H9 (cell line): ENCODE data around the gene MAP3K20. TPM values are rescaled to one million over a fixed set of nuclear protein-coding genes. Genes with fewer than 3 reads are reported as not detected.

Experiments
- DNase-seq: peaks from one replicate; pipeline ENCODE4 v3.0.0-alpha.2; 2017
- H2AFZ ChIP-seq: one replicate; pipeline ENCODE4 v1.6.1; 2013; ENCODE audit warnings: mild to moderate bottlenecking, low read length, control low read depth, moderate library complexity
- H2AK5ac ChIP-seq: 2 replicates; pipeline ENCODE4 v1.6.1; 2013; ENCODE audit warnings: low read length, control low read depth, mixed read lengths; ENCODE audit not compliant: insufficient read length
- H2BK120ac ChIP-seq: one replicate; pipeline ENCODE4 v1.6.1; 2013; ENCODE audit warnings: low read depth, mild to moderate bottlenecking, low read length, control low read depth, inconsistent platforms; ENCODE audit not compliant: poor library complexity, severe bottlenecking
- H2BK12ac ChIP-seq: 2 replicates; pipeline ENCODE4 v1.6.1; 2013; ENCODE audit warnings: low read length, control low read depth, mixed read lengths, low read depth; ENCODE audit not compliant: insufficient read length
- H2BK15ac ChIP-seq: 2 replicates; pipeline ENCODE4 v1.6.1; 2013; ENCODE audit warnings: low read depth, low read length, control low read depth
- H2BK20ac ChIP-seq: one replicate; pipeline ENCODE4 v1.6.1; 2013; ENCODE audit warnings: low read depth, mild to moderate bottlenecking, low read length, control low read depth, inconsistent platforms; ENCODE audit not compliant: poor library complexity, severe bottlenecking
- H2BK5ac ChIP-seq: 2 replicates; pipeline ENCODE4 v1.6.1; 2013; ENCODE audit warnings: low read length, control low read depth, mixed read lengths; ENCODE audit not compliant: insufficient read length
- H3K14ac ChIP-seq: 2 replicates; pipeline ENCODE4 v1.6.1; 2013; ENCODE audit warnings: low read length, control low read depth; ENCODE audit not compliant: insufficient read depth
- H3K18ac ChIP-seq: 2 replicates; pipeline ENCODE4 v1.6.1; 2013; ENCODE audit warnings: low read depth, mild to moderate bottlenecking, mixed read lengths, low read length, control low read depth; ENCODE audit not compliant: insufficient read length
- H3K23ac ChIP-seq: 2 replicates; pipeline ENCODE4 v1.6.1; 2013; ENCODE audit warnings: low read length, control low read depth, mixed read lengths, low read depth; ENCODE audit not compliant: insufficient read length
- H3K23me2 ChIP-seq: 2 replicates; pipeline ENCODE4 v1.6.1; 2013; ENCODE audit warnings: low read depth, mild to moderate bottlenecking, mixed read lengths, low read length, control low read depth; ENCODE audit not compliant: insufficient read length, poor library complexity, severe bottlenecking
- H3K27ac ChIP-seq: 2 replicates; pipeline ENCODE4 v1.5.1; 2013; ENCODE audit warnings: low read length, control low read depth, mixed read lengths, low read depth; ENCODE audit not compliant: insufficient read length
- H3K27me3 ChIP-seq: 2 replicates; pipeline ENCODE4 v1.6.1; 2013; ENCODE audit warnings: low read length, control low read depth, inconsistent platforms; ENCODE audit not compliant: insufficient read depth
- H3K4ac ChIP-seq: 2 replicates; pipeline ENCODE4 v1.6.1; 2013; ENCODE audit warnings: low read depth, mild to moderate bottlenecking, control low read depth, inconsistent platforms, low read length, moderate library complexity
- H3K4me1 ChIP-seq: 2 replicates; pipeline ENCODE4 v1.6.1; 2013; ENCODE audit warnings: low read length, control low read depth, inconsistent platforms; ENCODE audit not compliant: insufficient read depth
- H3K4me2 ChIP-seq: 2 replicates; pipeline ENCODE4 v1.6.1; 2013; ENCODE audit warnings: low read length, control low read depth, mixed read lengths; ENCODE audit not compliant: insufficient read length, insufficient read depth
- H3K56ac ChIP-seq: 2 replicates; pipeline ENCODE4 v1.6.1; 2013; ENCODE audit warnings: low read depth, mild to moderate bottlenecking, mixed read lengths, low read length, control low read depth; ENCODE audit not compliant: insufficient read length
- H3K79me1 ChIP-seq: 2 replicates; pipeline ENCODE4 v1.6.1; 2013; ENCODE audit warnings: low read depth, mild to moderate bottlenecking, moderate library complexity, low read length, control low read depth, inconsistent platforms; ENCODE audit not compliant: insufficient read depth, poor library complexity, severe bottlenecking
- H3K79me2 ChIP-seq: 2 replicates; pipeline ENCODE4 v1.6.1; 2013; ENCODE audit warnings: low read length, control low read depth, inconsistent platforms; ENCODE audit not compliant: insufficient read depth
- H3K9ac ChIP-seq: 2 replicates; pipeline ENCODE4 v1.6.1; 2013; ENCODE audit warnings: low read length, control low read depth, mixed read lengths; ENCODE audit not compliant: insufficient read length; ENCODE audit errors: extremely low read depth
- H3K9me3 ChIP-seq: one replicate; pipeline ENCODE4 v1.6.1; 2013; ENCODE audit warnings: low read depth, low read length, inconsistent platforms; ENCODE audit not compliant: control insufficient read depth
- H3T11ph ChIP-seq: one replicate; pipeline ENCODE4 v1.6.1; 2013; ENCODE audit warnings: mild to moderate bottlenecking, low read length, control low read depth, inconsistent platforms
- H4K20me1 ChIP-seq: one replicate; pipeline ENCODE4 v1.6.1; 2013; ENCODE audit not compliant: control insufficient read depth, insufficient read length, insufficient read depth
- H4K5ac ChIP-seq: 2 replicates; pipeline ENCODE4 v1.6.1; 2013; ENCODE audit warnings: low read depth, mild to moderate bottlenecking, mixed read lengths, low read length, control low read depth; ENCODE audit not compliant: insufficient read length
- H4K8ac ChIP-seq: replicated peaks from 2 replicates; pipeline ENCODE4 v1.6.1; 2013; ENCODE audit warnings: low read length, control low read depth, mixed read lengths, low read depth; ENCODE audit not compliant: insufficient read length
- H4K91ac ChIP-seq: 2 replicates; pipeline ENCODE4 v1.6.1; 2013; ENCODE audit warnings: low read depth, mild to moderate bottlenecking, moderate library complexity, mixed read lengths, low read length, control low read depth; ENCODE audit not compliant: insufficient read length
- H3K27ac Mint-ChIP-seq, 3 experiments: 2 replicates in 2 of 3; 3 replicates in 1 of 3; pipeline ENCODE4 v1.8.0; 2020 to 2021; ENCODE audit warnings: mixed read lengths in 3 of 3, mild to moderate bottlenecking in 1 of 3, moderate library complexity in 1 of 3
- H3K27me3 Mint-ChIP-seq: 2 replicates; pipeline ENCODE4 v1.8.0; 2021; ENCODE audit warnings: low read depth, mild to moderate bottlenecking, moderate library complexity, mixed read lengths
- H3K36me3 Mint-ChIP-seq, 3 experiments: 2 replicates in 2 of 3; 3 replicates in 1 of 3; pipeline ENCODE4 v1.8.0; 2020 to 2021; ENCODE audit warnings: low read depth in 3 of 3, mixed read lengths in 3 of 3; ENCODE audit not compliant: insufficient read depth in 1 of 3
- H3K4me1 Mint-ChIP-seq, 2 experiments: 2 replicates each; pipeline ENCODE4 v1.8.0; 2020; ENCODE audit warnings: mixed read lengths in 2 of 2
- H3K4me3 Mint-ChIP-seq, 2 experiments: 2 replicates in 1 of 2; 3 replicates in 1 of 2; pipeline ENCODE4 v1.8.0; 2020 to 2021; ENCODE audit warnings: mild to moderate bottlenecking in 2 of 2, mixed read lengths in 2 of 2, moderate library complexity in 1 of 2
- H3K9me3 Mint-ChIP-seq, 2 experiments: 2 replicates in 1 of 2; 3 replicates in 1 of 2; pipeline ENCODE4 v1.8.0; 2020; ENCODE audit warnings: mild to moderate bottlenecking in 2 of 2, mixed read lengths in 2 of 2, moderate library complexity in 1 of 2
- WGBS: extraction: QIAGEN DNeasy Blood & Tissue Kit; methylation state at CpG from one replicate; pipeline ENCODE4 v1.1.7; 2013; ENCODE audit warnings: missing lambda C conversion rate, low lambda C conversion rate, mixed read lengths; ENCODE audit not compliant: insufficient read length; ENCODE audit errors: extremely low coverage; 5-methylcytosine and 5-hydroxymethylcytosine counted together
- total RNA-seq: library from RNA; stranded (reverse); gene quantifications from 2 replicates; pipeline ENCODE4 v1.2.1, GENCODE V29; 2021
- TF ChIP-seq, protein P1 (sequence below): fragments of 200-600 bp; sonication (generic); conservative IDR thresholded peaks from 3 replicates; pipeline ENCODE4 v1.8.0; 2021; ENCODE audit warnings: antibody characterized with exemption, mild to moderate bottlenecking

Gene MAP3K20
- total RNA-seq, 1 experiment from 2014 or later: 8.7 TPM

DNA sequence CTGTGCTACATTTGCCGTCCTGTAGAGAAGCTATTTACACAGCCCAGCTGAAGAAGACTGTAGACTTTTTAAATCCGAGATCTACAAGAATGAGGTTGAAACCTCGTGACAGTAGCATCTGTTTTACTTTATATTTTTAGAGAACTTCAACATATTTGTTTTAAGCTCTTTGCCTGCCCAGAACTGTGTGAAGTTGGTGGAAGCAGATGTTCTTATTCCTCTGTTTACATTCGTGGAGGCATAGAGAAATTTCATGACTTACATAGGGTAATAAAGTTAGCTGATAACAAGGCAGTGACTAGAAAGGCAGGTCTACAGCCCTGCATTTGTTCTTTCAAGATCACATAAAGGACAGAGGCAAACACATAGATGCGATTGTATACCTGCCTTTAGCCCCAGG lies 47.0 kb upstream of the MAP3K20 start:
- no peak overlapping the region for H2BK15ac ChIP-seq
- H2AK5ac ChIP-seq: no peak overlapping the region
- no peaks in the 10 kb centered on the region for H3K9me3 ChIP-seq
- no peak overlapping the region for H3K14ac ChIP-seq
- no peaks in the 10 kb centered on the region for H4K20me1 ChIP-seq
- H2BK5ac ChIP-seq: no peak overlapping the region
- H3K18ac ChIP-seq: no peak overlapping the region
- H3K23ac ChIP-seq: no peak overlapping the region
- TF ChIP-seq, protein P1, sequence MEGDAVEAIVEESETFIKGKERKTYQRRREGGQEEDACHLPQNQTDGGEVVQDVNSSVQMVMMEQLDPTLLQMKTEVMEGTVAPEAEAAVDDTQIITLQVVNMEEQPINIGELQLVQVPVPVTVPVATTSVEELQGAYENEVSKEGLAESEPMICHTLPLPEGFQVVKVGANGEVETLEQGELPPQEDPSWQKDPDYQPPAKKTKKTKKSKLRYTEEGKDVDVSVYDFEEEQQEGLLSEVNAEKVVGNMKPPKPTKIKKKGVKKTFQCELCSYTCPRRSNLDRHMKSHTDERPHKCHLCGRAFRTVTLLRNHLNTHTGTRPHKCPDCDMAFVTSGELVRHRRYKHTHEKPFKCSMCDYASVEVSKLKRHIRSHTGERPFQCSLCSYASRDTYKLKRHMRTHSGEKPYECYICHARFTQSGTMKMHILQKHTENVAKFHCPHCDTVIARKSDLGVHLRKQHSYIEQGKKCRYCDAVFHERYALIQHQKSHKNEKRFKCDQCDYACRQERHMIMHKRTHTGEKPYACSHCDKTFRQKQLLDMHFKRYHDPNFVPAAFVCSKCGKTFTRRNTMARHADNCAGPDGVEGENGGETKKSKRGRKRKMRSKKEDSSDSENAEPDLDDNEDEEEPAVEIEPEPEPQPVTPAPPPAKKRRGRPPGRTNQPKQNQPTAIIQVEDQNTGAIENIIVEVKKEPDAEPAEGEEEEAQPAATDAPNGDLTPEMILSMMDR: no peak
- peaks cover 6 to 10% of the 10 kb centered on the region in 2 experiments for H3K4me1 Mint-ChIP-seq
- H4K91ac ChIP-seq: no peak overlapping the region
- H3K27me3 Mint-ChIP-seq: no peaks in the 10 kb centered on the region
- H3K4me1 ChIP-seq: no peaks in the 10 kb centered on the region
- H2AFZ ChIP-seq: no peak overlapping the region
- no peak overlapping the region; a peak in 1 of 7 replicates for H3K27ac Mint-ChIP-seq
- WGBS: no CpG with 5 or more reads among the region's 5 CpGs
- no peak overlapping the region for H3K9ac ChIP-seq
- no peaks in the 10 kb centered on the region for H3K9me3 Mint-ChIP-seq
- no peak overlapping the region for H3K4ac ChIP-seq
- no peak overlapping the region for H3K4me3 Mint-ChIP-seq
- H3K79me1 ChIP-seq: no peaks in the 10 kb centered on the region
- no peaks in the 10 kb centered on the region; a peak in 1 of 7 replicates for H3K36me3 Mint-ChIP-seq
- H3K27ac ChIP-seq: no peak overlapping the region
- no peak overlapping the region for H2BK20ac ChIP-seq
- no peak overlapping the region for H2BK12ac ChIP-seq
- H3K4me2 ChIP-seq: no peak overlapping the region
- no peak overlapping the region for H3T11ph ChIP-seq
- no peaks in the 10 kb centered on the region for H3K79me2 ChIP-seq
- no peak for DNase-seq
- H3K56ac ChIP-seq: no peak overlapping the region
- no peaks in the 10 kb centered on the region for H3K27me3 ChIP-seq
- H2BK120ac ChIP-seq: no peak overlapping the region
- H4K8ac ChIP-seq: no peak overlapping the region
- H3K23me2 ChIP-seq: no peaks in the 10 kb centered on the region
- H4K5ac ChIP-seq: no peak overlapping the region
